Thymus (tissue), 11 donors: Measurements from ENCODE around the gene KDM2B. TPM values are rescaled to one million over a fixed set of nuclear protein-coding genes. Genes with fewer than 3 reads are reported as not detected.

Source experiments
- DNase-seq, 9 donors: peaks; one replicate each; pipeline ENCODE4 v3.0.0-alpha.2; 2013; ENCODE audit warnings: low spot score in 9 of 9, low read depth in 6 of 9, missing footprints in 1 of 9
- H3K27ac ChIP-seq, 2 donors: one replicate each; pipeline ENCODE4 v1.5.1; 2013; ENCODE audit warnings: control low read depth in 1 of 2, low read depth in 1 of 2, low read length in 1 of 2, mild to moderate bottlenecking in 1 of 2, moderate library complexity in 1 of 2
- H3K27me3 ChIP-seq, 2 donors: one replicate each; pipeline ENCODE4 v1.5.1; 2013; ENCODE audit warnings: low read length in 1 of 2; ENCODE audit not compliant: control insufficient read depth in 2 of 2, insufficient read depth in 1 of 2
- H3K36me3 ChIP-seq, 2 donors: one replicate each; pipeline ENCODE4 v1.5.1; 2013; ENCODE audit warnings: low read length in 1 of 2, mild to moderate bottlenecking in 1 of 2, moderate library complexity in 1 of 2; ENCODE audit not compliant: control insufficient read depth in 2 of 2, insufficient read depth in 2 of 2
- H3K4me1 ChIP-seq, 2 donors: one replicate each; pipeline ENCODE4 v1.5.1; 2013; ENCODE audit warnings: low read length in 2 of 2; ENCODE audit not compliant: control insufficient read depth in 2 of 2, insufficient read depth in 2 of 2
- H3K4me3 ChIP-seq, 2 donors: one replicate each; pipeline ENCODE4 v1.5.1; 2013; ENCODE audit warnings: low read length in 2 of 2, control low read depth in 1 of 2, mild to moderate bottlenecking in 1 of 2
- H3K9me3 ChIP-seq, 2 donors: one replicate each; pipeline ENCODE4 v1.5.1; 2013; ENCODE audit warnings: low read length in 1 of 2, mild to moderate bottlenecking in 1 of 2; ENCODE audit not compliant: control insufficient read depth in 2 of 2, insufficient read depth in 1 of 2
- WGBS: extraction: QIAGEN DNeasy Blood & Tissue Kit; methylation state at CpG from one replicate; pipeline ENCODE4 v1.1.7; 2013; 5-methylcytosine and 5-hydroxymethylcytosine counted together
- polyA plus RNA-seq: library from polyadenylated mRNA; stranded (reverse); fragments of 200-250 nt; gene quantifications from one replicate; pipeline ENCODE4 v1.2.3, GENCODE V29; 2013
- total RNA-seq: library from RNA; stranded (reverse); fragments of 120-200 nt; gene quantifications from one replicate; pipeline ENCODE4 v1.2.4, GENCODE V29; 2013
- donor health status: healthy.

KDM2B gene
- total and polyA plus RNA-seq, 2 donors = 25.9 to 26.4 TPM

DNA sequence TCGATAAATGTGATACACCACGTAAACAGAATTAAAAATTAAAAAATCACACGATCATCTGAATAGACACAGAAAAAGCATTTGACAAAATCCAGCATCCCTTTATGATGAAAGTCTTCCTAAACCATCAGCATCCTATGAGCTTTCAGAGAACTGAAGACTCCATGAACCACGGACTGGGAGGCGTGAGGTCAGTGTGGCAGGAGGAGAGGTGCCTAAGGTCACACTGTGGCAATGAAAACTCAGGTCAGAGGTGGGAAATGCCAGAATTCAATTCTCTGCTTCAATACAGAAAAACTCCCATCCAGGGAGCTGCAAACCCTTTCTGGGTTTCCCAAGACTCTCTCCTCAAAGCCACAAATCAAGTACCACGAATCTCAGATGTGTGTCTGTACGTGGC lies 51.6 kb downstream of the KDM2B start:
- DNase-seq = no peak
- Histone ChIP-seq H3K36me3 (peaks cover 40 to 60% of the 10 kb centered on the region in 2 donors), H3K4me3 (no peak overlapping the region), H3K27me3 (no peaks in the 10 kb centered on the region), H3K27ac (no peak overlapping the region), H3K4me1 (peaks cover 3 to 34% of the 10 kb centered on the region in 2 donors), H3K9me3 (peaks cover 0 to 1% of the 10 kb centered on the region in 2 donors)
- 97% methylated on average over 7 of the region's 7 CpGs for WGBS

DNA sequence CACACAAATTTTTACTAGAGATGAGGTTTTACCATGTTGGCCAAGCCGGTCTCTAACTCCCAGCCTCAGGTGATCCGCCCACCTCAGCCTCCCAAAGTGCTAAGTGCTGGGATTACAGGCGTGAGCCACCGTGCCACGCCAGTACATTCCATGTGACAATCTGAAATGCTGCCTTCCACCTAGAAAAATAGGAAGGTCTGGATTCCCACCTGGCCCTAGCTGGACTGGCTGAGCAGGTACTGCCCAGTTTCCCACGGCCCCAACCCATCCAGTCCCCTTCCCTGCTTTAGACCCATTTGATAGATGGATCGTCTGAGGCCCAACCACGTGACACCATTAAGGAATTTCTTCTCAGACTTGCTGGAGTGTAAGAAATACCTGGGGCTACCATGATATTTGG lies 55.4 kb downstream of the KDM2B start:
- H3K36me3 ChIP-seq = peaks cover 30 to 38% of the 10 kb centered on the region in 2 donors
- 98% methylated on average over 8 of the region's 8 CpGs for WGBS
- no peak for DNase-seq
- no peaks in the 10 kb centered on the region for H3K27me3 ChIP-seq
- no peak overlapping the region for H3K4me3 ChIP-seq
- H3K9me3 ChIP-seq = no peaks in the 10 kb centered on the region
- peaks cover 0 to 14% of the 10 kb centered on the region in 2 donors for H3K4me1 ChIP-seq
- H3K27ac ChIP-seq = no peak overlapping the region

DNA sequence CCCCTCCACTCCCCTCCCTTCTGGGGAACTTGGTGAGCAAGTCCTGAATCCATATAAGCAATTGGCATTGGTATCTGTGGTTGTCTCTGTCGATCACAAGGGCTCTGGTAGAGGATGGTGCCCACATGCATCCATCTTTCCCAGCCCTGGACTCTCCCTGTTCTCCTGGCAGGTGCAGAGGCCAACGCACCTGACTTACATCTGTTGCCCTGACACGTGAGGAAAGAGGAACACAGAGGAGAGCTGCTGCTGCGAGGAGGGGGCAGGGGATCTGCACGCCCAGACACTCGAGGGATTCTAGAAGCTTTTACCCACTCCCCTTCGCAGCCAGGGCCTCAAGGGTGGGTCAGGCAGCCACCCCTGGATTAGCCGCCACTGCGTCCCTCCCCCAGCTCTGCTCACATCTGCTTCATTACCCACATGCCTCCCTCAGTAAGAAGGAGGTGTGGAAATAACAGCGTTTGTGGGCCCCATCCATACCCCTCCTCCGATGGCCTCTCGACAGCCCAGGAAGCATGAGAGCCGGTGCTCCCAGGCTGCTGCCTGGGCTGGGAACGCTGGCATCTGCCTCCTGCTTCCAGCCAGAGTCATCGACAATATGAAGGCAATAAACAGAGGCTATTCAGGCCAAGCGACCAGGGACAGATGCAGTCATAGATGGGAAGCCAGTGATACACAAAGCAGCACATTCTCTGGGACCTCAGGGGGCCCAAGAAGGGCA lies 56.5 kb downstream of the KDM2B start:
- peaks cover 0 to 13% of the 10 kb centered on the region in 2 donors for H3K4me1 ChIP-seq
- 93% methylated on average over 16 of the region's 16 CpGs for WGBS
- no peak overlapping the region for H3K4me3 ChIP-seq
- peaks cover 33 to 43% of the 10 kb centered on the region in 2 donors for H3K36me3 ChIP-seq
- no peak overlapping the region for H3K27ac ChIP-seq
- no peaks in the 10 kb centered on the region for H3K9me3 ChIP-seq
- no peaks in the 10 kb centered on the region for H3K27me3 ChIP-seq
- DNase-seq = no peak

DNA sequence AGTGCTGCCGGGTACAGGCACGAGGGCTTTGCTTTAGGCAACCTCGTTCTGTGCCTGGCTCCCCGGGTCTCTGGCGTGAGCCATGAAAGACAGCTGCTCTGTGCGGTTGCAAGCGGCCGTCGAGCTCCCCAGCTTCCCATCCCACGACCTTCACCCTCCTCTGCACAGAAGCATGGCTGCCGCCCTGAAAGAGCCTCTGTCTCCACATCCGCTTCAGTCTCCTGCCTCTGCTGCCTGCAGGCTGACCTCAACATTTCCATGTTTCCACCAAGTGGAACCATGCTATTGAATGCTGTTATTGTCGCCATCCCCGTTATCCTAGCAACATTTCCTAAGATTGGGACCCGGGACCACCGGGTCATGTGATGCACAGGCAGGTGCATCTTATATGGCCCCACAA lies 57.1 kb downstream of the KDM2B start:
- no peak overlapping the region for H3K27ac ChIP-seq
- no peaks in the 10 kb centered on the region for H3K27me3 ChIP-seq
- H3K4me3 ChIP-seq = no peak overlapping the region
- no peaks in the 10 kb centered on the region for H3K9me3 ChIP-seq
- DNase-seq = no peak
- WGBS = 92% methylated on average over 16 of the region's 16 CpGs
- peaks cover 0 to 13% of the 10 kb centered on the region in 2 donors for H3K4me1 ChIP-seq
- H3K36me3 ChIP-seq = peaks cover 39 to 43% of the 10 kb centered on the region in 2 donors

DNA sequence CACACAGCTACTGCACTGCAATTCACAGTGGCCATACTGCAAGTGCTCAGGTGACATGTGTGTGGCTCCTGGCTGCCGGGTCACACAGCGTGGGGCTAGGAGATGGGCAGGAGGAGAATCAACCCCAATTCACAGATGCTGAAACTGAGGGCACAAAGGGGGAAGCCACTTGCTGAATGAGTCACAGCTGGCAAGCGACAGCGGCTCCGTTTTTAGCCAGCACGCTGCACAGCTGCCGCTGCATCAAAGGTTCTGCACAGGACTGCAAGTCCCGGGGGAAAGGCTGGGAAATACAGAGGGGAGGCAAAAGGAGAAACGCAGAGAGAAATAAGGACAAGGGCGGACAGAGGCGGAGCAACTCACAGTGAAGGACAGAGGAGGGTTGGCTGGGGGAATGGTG lies 57.9 kb downstream of the KDM2B start:
- H3K4me3 ChIP-seq = no peak overlapping the region
- peaks cover 42 to 46% of the 10 kb centered on the region in 2 donors for H3K36me3 ChIP-seq
- no peaks in the 10 kb centered on the region for H3K9me3 ChIP-seq
- peaks cover 0 to 13% of the 10 kb centered on the region in 2 donors for H3K4me1 ChIP-seq
- no peak overlapping the region for H3K27ac ChIP-seq
- H3K27me3 ChIP-seq = no peaks in the 10 kb centered on the region
- WGBS = 98% methylated on average over 11 of the region's 11 CpGs
- no peak for DNase-seq

DNA sequence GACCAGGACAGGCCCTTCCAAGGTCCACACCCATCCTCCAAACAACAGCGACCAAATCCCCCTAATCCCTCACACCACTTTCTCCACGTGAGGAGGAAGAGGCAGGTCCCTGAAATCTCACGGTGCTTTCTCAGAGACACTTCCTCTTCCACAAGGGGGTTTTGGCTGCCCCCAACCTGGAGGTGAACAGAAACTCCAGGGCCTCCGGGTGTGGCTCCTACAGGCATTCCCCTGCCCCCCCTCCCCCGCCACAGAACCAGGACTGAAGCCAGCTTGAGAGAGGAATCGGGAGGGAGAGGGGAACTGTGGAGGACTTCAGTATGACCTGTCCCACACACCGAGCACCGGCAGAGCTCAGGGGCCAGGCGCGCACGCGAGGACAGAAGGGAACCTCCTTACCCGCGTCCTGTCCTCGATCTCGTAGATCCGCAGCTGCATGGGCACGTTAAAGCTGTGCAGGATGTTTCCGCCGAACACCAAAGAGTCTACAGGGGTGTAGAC lies 60.2 kb downstream of the KDM2B start:
- H3K4me1 ChIP-seq = peaks cover 0 to 13% of the 10 kb centered on the region in 2 donors
- no peak overlapping the region for H3K27ac ChIP-seq
- H3K36me3 ChIP-seq = peaks cover 45 to 50% of the 10 kb centered on the region in 2 donors
- H3K27me3 ChIP-seq = no peaks in the 10 kb centered on the region
- H3K4me3 ChIP-seq = no peak overlapping the region
- WGBS = 92% methylated on average over 20 of the region's 20 CpGs
- DNase-seq = peak in 1 of 9 donors; percentile 26
- H3K9me3 ChIP-seq = peaks cover 0 to under 1% of the 10 kb centered on the region in 2 donors

DNA sequence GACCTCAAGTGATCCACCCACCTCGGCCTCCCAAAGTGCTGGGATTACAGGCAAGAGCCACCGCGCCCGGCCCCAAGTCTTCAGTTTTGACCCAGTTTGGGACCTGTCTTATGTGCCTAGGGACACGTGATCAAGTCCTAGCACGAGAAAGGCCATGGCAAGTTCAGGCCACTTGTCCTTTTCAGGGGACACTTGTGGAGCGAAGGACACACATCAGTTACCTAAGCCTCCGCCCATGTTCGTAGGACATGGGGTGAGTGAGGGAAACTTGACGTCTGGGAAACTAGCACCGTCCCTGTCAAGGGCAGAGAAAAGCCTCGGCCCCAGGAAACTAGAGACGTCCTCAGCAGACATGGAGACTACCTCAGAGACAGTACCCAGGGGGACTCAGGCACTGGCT lies 60.7 kb downstream of the KDM2B start:
- Histone ChIP-seq H3K27ac (no peak overlapping the region), H3K4me1 (peaks cover 0 to 13% of the 10 kb centered on the region in 2 donors), H3K36me3 (peaks cover 45 to 46% of the 10 kb centered on the region in 2 donors), H3K9me3 (peaks cover 0 to 4% of the 10 kb centered on the region in 2 donors), H3K27me3 (no peaks in the 10 kb centered on the region), H3K4me3 (no peak overlapping the region)
- no peak for DNase-seq
- 98% methylated on average over 13 of the region's 13 CpGs for WGBS

DNA sequence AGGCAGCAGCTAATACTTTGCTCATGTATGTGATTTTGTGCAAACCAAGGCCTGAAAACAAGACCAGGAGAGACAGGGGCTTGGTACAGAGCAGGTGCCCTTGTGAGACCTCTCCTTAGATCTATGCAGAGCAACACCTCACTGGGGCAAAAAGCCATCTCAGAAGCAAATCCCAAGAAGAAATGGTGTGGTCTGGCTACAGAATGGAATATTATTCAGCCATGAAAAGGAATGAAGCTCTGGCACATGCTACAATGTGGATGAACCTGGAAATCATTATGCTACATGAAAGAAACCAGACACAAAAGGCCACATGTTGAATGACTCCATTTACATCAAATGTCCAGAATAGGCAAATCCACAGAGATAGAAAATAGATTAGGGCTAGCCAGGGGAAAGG lies 61.6 kb downstream of the KDM2B start:
- no peak for DNase-seq
- H3K27ac ChIP-seq = no peak overlapping the region
- peaks cover 0 to 11% of the 10 kb centered on the region in 2 donors for H3K4me1 ChIP-seq
- H3K9me3 ChIP-seq = peaks cover 0 to 4% of the 10 kb centered on the region in 2 donors
- H3K27me3 ChIP-seq = no peaks in the 10 kb centered on the region
- peaks cover 40% of the 10 kb centered on the region in 2 donors for H3K36me3 ChIP-seq
- H3K4me3 ChIP-seq = no peak overlapping the region

DNA sequence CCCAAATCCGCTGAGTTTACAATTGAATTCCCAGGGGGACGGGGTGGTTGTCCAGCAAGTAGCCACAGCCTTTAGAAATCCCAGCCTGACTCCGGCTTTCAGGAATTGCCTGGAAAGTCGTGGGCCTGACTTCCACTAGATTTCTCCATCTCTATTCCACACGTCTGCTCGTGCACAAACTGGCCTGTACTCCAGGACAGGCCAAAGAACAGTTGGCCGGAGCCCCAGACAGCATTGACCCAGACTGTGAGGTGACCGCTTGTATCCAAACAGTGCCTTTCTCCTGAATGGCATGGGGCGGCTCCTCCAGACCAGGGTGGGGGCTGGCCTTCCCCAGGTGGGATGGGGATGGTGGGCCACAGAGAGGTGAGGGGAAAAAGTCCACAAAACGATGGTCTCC lies 62.2 kb downstream of the KDM2B start:
- Histone ChIP-seq H3K9me3 (peaks cover 0 to 4% of the 10 kb centered on the region in 2 donors), H3K36me3 (peaks cover 39 to 40% of the 10 kb centered on the region in 2 donors), H3K4me1 (peaks cover 0 to 14% of the 10 kb centered on the region in 2 donors), H3K27me3 (no peaks in the 10 kb centered on the region), H3K27ac (no peak overlapping the region), H3K4me3 (no peak overlapping the region)
- DNase-seq = no peak
- 98% methylated on average over 10 of the region's 10 CpGs for WGBS
